ENCODE measurements around the gene SORBS1.
A peak's percentile ranks its signal among the peaks of the same experiment; 100 is the strongest.

The SORBS1 gene

GRCh38 chr10:95493862-95494261 is 67.3 kb downstream of the SORBS1 start:
- no peak overlapping the region for H3K4me3 ChIP-seq (replicated peaks in 1 of 2; ENCODE audit: low read depth in 2 of 2, low read length in 2 of 2)
- TF ChIP-seq, protein P1, sequence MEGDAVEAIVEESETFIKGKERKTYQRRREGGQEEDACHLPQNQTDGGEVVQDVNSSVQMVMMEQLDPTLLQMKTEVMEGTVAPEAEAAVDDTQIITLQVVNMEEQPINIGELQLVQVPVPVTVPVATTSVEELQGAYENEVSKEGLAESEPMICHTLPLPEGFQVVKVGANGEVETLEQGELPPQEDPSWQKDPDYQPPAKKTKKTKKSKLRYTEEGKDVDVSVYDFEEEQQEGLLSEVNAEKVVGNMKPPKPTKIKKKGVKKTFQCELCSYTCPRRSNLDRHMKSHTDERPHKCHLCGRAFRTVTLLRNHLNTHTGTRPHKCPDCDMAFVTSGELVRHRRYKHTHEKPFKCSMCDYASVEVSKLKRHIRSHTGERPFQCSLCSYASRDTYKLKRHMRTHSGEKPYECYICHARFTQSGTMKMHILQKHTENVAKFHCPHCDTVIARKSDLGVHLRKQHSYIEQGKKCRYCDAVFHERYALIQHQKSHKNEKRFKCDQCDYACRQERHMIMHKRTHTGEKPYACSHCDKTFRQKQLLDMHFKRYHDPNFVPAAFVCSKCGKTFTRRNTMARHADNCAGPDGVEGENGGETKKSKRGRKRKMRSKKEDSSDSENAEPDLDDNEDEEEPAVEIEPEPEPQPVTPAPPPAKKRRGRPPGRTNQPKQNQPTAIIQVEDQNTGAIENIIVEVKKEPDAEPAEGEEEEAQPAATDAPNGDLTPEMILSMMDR (IDR thresholded peaks at IDR 0.05; ENCODE audit: low read depth, low read length): no peak
- DNase-seq (ENCODE audit: low read depth in 2 of 2): no peak

GRCh38 chr10:95487994-95488393 is 73.2 kb downstream of the SORBS1 start:
- DNase-seq (ENCODE audit: low read depth in 2 of 2): no peak
- no peak overlapping the region for H3K4me3 ChIP-seq (replicated peaks in 1 of 2; ENCODE audit: low read depth in 2 of 2, low read length in 2 of 2)
- TF ChIP-seq, protein P1 (IDR thresholded peaks at IDR 0.05; ENCODE audit: low read depth, low read length): no peak

DNA sequence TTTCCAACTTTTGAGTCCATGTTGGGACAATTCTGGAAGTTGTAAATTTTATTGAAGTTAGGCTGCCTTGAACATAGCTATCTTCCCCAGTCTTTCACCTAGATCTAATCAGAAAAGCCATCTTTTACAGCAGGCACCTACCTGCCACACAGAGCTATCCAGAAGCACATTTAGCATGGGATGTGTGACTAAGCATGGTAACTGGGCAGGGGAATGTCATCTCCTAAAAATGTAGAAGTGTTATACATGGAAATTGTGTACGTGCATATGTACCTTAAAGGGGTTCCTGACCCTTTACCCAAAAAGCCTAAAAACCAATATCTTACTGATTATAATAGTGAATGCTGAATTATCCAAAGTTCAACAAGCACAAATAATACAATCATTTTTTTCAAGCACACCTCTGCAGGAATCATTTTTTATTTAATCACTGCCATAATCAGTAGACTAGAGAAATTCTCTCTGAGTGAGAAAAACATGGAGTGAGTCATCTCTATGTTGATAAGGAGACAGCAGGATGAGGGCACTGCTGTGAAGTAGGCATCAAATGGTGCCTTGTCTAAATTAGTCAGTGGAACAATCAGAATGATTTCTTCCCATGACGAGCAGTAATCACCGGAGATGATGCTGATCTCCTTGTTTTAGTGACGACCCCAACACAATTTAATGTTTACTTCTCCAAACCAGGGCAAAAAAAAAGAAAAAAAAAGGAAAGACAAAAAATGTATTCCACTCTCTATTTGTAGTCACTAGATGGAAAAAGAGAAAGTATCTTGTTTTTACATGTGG is 75.9 kb downstream of the SORBS1 start:
- no peak overlapping the region for H3K4me3 ChIP-seq (replicated peaks in 1 of 2; ENCODE audit: low read depth in 2 of 2, low read length in 2 of 2)
- peak in 1 of 2 donors; percentile 13 for DNase-seq (ENCODE audit: low read depth in 2 of 2)
- TF ChIP-seq, protein P1 (IDR thresholded peaks at IDR 0.05; ENCODE audit: low read depth, low read length): no peak

GRCh38 chr10:95482501-95483233 is 78.5 kb downstream of the SORBS1 start:
- H3K4me3 ChIP-seq (replicated peaks in 1 of 2; ENCODE audit: low read depth in 2 of 2, low read length in 2 of 2): no peak overlapping the region
- no peak for DNase-seq (ENCODE audit: low read depth in 2 of 2)
- TF ChIP-seq, protein P1 (IDR thresholded peaks at IDR 0.05; ENCODE audit: low read depth, low read length): no peak

DNA sequence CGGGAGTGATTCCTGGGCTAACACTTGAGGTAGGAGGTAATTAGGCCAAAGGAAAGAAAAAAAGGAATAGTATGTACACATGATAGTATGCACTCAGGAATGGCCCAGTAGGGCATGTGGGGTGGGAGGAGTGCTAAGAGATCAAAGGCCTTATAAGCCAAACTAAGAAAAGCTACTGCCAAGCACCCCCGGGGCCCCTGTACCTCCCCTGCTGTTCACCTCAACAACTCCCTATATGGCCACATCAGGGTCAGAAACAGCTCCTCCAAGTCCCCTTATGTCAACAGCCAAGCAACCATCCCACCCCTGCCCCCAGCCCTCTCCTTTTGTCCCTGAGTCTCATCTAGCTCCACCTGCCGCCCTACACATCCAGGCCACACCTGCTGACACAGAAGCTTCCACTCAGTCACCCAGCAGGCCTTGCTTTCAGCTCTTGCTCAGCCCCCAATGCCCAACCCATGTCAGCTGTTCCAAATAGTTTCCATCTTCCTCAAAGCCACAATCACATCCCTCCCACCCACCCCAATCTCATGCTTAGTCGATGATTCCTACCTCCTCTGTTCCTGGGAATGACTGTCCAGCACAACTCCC is 80.2 kb downstream of the SORBS1 start:
- no peak overlapping the region for H3K4me3 ChIP-seq (replicated peaks in 1 of 2; ENCODE audit: low read depth in 2 of 2, low read length in 2 of 2)
- TF ChIP-seq, protein P1 (IDR thresholded peaks at IDR 0.05; ENCODE audit: low read depth, low read length): no peak
- peak in 1 of 2 donors; percentile 10 for DNase-seq (ENCODE audit: low read depth in 2 of 2)

GRCh38 chr10:95480102-95480900 is 80.9 kb downstream of the SORBS1 start:
- TF ChIP-seq, protein P1 (IDR thresholded peaks at IDR 0.05; ENCODE audit: low read depth, low read length): peak; percentile 5
- peak; percentile 22 to 82 for DNase-seq (ENCODE audit: low read depth in 2 of 2)
- H3K4me3 ChIP-seq (replicated peaks in 1 of 2; ENCODE audit: low read depth in 2 of 2, low read length in 2 of 2): no peak overlapping the region

Data from cardiac fibroblast (primary cell).